Activated B cell treated with CpG ODN at 0.5 μM for 24 hours (primary cell): ENCODE results near the gene ARSB. TPM values are rescaled to one million over a fixed set of nuclear protein-coding genes. Genes with fewer than 3 reads are reported as not detected.

ENCODE experiments used
- ATAC-seq: fragments of 200-7000 bp; cut with Tn5 transposase; one replicate; pipeline ENCODE4 v1.10.0; 2021; ENCODE audit warnings: low read depth, mild to moderate bottlenecking, moderate library complexity
- CTCF ChIA-PET: fragments of 350-600 bp; sonication (Branson Sonifier 250); formaldehyde crosslinking; loops from one replicate; lab custom pipeline; 2021; ENCODE audit warnings: antibody characterized with exemption; lab: Charles Lee
- POLR2A ChIA-PET: fragments of 350-600 bp; sonication (Branson Sonifier 250); formaldehyde crosslinking; loops from one replicate; lab custom pipeline; 2021; ENCODE audit warnings: antibody characterized with exemption; lab: Charles Lee
- DNase-seq: peaks from one replicate; pipeline ENCODE4 v3.0.0; 2022
- H3K27ac Mint-ChIP-seq: one replicate; pipeline ENCODE4 v1.8.0; 2020; ENCODE audit warnings: mixed read lengths
- H3K27me3 Mint-ChIP-seq: one replicate; pipeline ENCODE4 v1.8.0; 2021; ENCODE audit warnings: mixed read lengths
- H3K36me3 Mint-ChIP-seq: one replicate; pipeline ENCODE4 v1.8.0; 2021; ENCODE audit warnings: low read depth, mixed read lengths
- H3K4me1 Mint-ChIP-seq: one replicate; pipeline ENCODE4 v1.8.0; 2021; ENCODE audit warnings: mixed read lengths
- H3K4me3 Mint-ChIP-seq: one replicate; pipeline ENCODE4 v1.8.0; 2020; ENCODE audit warnings: mild to moderate bottlenecking, mixed read lengths
- H3K9me3 Mint-ChIP-seq: one replicate; pipeline ENCODE4 v1.8.0; 2020; ENCODE audit warnings: mixed read lengths
- intact Hi-C: fragments of 100-400 bp; cut with micrococcal nuclease; formaldehyde crosslinking; loops from one replicate; pipeline ENCODE4 v1.15.1; 2024
- total RNA-seq: library from RNA; stranded (reverse); gene quantifications from 2 replicates; pipeline ENCODE4 v1.2.3, GENCODE V29; 2022
- TF ChIP-seq, protein P1 (sequence below): fragments of 200-600 bp; IDR thresholded peaks from one replicate; pipeline ENCODE4 v1.8.0; 2022; ENCODE audit warnings: antibody characterized with exemption, mild to moderate bottlenecking

Gene ARSB
- total RNA-seq, 1 donor from 2014 or later: 15.6 TPM

DNA sequence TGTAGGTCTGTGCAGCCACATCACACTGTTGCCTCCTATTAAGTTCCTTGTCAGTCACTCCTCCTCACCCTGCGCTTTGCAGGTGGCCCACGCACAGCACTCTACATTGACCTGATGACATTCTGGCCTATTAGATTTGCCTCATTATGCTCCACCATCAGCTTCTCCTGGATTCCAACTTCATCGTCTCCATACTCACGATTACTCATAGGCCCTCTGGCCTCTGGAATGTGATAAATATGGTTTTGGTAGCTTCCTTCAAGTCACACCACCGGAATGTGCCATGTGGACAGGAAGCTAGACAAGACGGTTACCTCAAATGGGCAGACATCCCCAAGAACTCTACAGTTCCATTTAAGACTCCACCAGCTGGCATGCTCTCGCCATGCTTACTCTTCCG is 178.6 kb downstream of the ARSB start:
- Mint-ChIP-seq H3K4me3 (no peak overlapping the region), H3K9me3 (peaks cover 3% of the 10 kb centered on the region), H3K27ac (no peak overlapping the region), H3K36me3 (peaks cover 5% of the 10 kb centered on the region), H3K27me3 (no peaks in the 10 kb centered on the region), H3K4me1 (peaks cover 3% of the 10 kb centered on the region)
- DNase-seq (no peak), ATAC-seq (no peak)
- ChIA-PET CTCF (no interaction called here), POLR2A (no interaction called here)
- TF ChIP-seq, protein P1, sequence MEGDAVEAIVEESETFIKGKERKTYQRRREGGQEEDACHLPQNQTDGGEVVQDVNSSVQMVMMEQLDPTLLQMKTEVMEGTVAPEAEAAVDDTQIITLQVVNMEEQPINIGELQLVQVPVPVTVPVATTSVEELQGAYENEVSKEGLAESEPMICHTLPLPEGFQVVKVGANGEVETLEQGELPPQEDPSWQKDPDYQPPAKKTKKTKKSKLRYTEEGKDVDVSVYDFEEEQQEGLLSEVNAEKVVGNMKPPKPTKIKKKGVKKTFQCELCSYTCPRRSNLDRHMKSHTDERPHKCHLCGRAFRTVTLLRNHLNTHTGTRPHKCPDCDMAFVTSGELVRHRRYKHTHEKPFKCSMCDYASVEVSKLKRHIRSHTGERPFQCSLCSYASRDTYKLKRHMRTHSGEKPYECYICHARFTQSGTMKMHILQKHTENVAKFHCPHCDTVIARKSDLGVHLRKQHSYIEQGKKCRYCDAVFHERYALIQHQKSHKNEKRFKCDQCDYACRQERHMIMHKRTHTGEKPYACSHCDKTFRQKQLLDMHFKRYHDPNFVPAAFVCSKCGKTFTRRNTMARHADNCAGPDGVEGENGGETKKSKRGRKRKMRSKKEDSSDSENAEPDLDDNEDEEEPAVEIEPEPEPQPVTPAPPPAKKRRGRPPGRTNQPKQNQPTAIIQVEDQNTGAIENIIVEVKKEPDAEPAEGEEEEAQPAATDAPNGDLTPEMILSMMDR: no peak
- intact Hi-C loops: no loop called here

DNA sequence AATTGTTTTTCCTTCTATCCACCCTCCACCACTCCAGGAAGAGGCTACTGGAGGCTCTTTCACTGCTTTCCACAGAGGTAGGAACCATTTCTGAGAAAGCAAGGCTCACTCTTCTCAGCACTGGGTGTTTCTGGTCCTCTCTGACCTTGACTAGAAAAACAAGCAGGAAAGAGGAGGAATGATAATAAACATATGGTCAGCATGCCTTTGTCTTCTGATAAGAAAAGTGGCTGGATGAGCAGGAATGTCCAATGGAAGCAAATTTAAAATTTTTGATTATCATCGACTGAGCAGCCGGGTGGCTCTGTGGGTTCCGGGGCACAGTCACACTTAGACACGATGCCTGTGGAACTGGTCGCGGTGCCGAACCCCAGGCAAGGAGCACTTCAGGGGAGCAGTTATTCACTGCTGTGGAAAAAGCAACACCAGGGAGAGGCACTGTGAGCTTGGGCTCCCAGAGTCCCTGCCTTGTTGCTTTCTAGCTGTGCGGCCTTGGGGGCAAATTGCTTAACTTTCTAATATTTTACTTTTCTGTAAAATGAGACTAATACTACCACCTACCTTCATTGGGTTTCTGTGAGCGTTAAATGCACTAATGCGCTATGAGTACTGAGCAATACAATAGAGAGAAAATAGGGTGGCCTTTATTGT is 179.5 kb downstream of the ARSB start:
- H3K4me3 Mint-ChIP-seq: no peak overlapping the region
- CTCF ChIA-PET: no interaction called here
- H3K36me3 Mint-ChIP-seq: peaks cover 15% of the 10 kb centered on the region
- TF ChIP-seq, protein P1: no peak
- no peaks in the 10 kb centered on the region for H3K27me3 Mint-ChIP-seq
- peaks cover 9% of the 10 kb centered on the region for H3K9me3 Mint-ChIP-seq
- DNase-seq (no peak), ATAC-seq (no peak)
- H3K4me1 Mint-ChIP-seq: peaks cover 3% of the 10 kb centered on the region
- no peak overlapping the region for H3K27ac Mint-ChIP-seq
- POLR2A ChIA-PET: no interaction called here
- intact Hi-C loops: no loop called here

DNA sequence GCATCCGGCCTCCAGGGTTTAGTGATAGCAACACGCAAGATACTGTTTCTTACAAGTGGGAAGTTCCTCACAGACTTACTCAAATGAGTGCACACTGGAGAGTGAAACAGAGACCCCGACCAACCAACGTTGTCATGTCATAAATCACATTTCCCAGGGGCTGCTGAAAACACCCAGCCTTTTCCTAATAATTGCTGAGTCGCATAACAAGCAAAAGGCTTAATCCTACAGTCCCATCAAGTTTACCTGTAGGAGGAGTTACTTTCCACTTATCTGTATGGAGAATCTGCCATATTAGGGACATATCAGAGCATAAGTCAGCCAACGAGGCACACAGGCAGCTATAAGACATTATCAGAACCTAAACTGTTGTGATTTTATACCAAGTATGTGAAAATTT is 180.1 kb downstream of the ARSB start:
- ChIA-PET POLR2A (no interaction called here), CTCF (no interaction called here)
- ATAC-seq (no peak), DNase-seq (no peak)
- TF ChIP-seq, protein P1: no peak
- no peak overlapping the region for H3K27ac Mint-ChIP-seq
- no peak overlapping the region for H3K4me3 Mint-ChIP-seq
- H3K27me3 Mint-ChIP-seq: no peaks in the 10 kb centered on the region
- peaks cover 16% of the 10 kb centered on the region for H3K36me3 Mint-ChIP-seq
- H3K9me3 Mint-ChIP-seq: peaks cover 10% of the 10 kb centered on the region
- H3K4me1 Mint-ChIP-seq: peaks cover 3% of the 10 kb centered on the region
- intact Hi-C loops: no loop called here

DNA sequence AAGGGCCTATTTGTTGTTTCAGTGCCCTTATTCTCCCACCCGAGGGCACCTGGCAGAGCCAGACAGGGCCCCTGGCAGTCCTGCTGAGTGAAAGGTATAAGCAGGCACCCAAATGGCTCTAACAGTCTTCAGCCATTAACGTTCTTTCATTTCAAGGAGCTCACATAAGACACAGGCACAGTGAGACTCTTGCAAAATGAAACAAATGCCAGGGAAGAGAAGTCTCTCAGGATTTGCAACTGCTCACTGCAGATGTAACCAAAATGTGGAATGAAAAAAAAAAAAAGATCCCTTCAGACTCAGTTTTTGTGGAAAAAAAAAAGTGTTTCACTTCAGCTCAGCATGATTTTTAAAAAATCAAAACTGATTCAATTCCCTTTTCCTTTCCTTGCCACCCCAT is 181.2 kb downstream of the ARSB start:
- peaks cover 10% of the 10 kb centered on the region for H3K9me3 Mint-ChIP-seq
- H3K27me3 Mint-ChIP-seq: no peaks in the 10 kb centered on the region
- CTCF ChIA-PET: interaction anchor here (0.6 kb wide), 1 partner anchor 314 kb away, joined by 3 read pairs; no protein-coding TSS in a partner anchor
- H3K36me3 Mint-ChIP-seq: peaks cover 19% of the 10 kb centered on the region
- ATAC-seq (no peak), DNase-seq (no peak)
- intact Hi-C loops: no loop called here
- no peak overlapping the region for H3K27ac Mint-ChIP-seq
- no peak overlapping the region for H3K4me3 Mint-ChIP-seq
- H3K4me1 Mint-ChIP-seq: peaks cover 5% of the 10 kb centered on the region
- TF ChIP-seq, protein P1: no peak
- POLR2A ChIA-PET: no interaction called here

DNA sequence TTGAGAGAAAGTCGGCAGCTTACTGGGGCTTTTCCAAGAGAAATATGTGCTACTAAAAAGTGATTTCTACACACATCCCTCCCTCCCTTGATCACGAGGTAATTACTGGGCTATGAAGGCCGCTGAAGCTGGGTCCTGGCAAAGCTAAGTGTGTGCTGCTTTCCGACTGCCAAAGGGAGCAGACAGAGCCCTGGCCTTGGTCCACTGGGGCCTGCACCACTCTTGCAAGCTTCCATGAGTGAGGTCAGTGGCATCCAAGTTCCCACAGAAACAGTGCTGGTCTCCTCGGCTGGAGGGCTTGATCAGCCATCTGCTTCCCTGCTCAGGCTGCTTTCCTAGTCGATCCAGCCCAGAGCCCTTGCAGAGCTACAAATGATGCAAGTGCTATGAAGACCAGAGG is 181.8 kb downstream of the ARSB start:
- DNase-seq (no peak), ATAC-seq (no peak)
- Mint-ChIP-seq H3K27me3 (no peaks in the 10 kb centered on the region), H3K9me3 (peaks cover 10% of the 10 kb centered on the region), H3K27ac (no peak overlapping the region), H3K36me3 (peaks cover 19% of the 10 kb centered on the region), H3K4me3 (no peak overlapping the region), H3K4me1 (peaks cover 5% of the 10 kb centered on the region)
- ChIA-PET POLR2A (no interaction called here), CTCF (no interaction called here)
- TF ChIP-seq, protein P1: no peak
- intact Hi-C loops: no loop called here
